ENCODE data around the gene TM7SF2. TPM values are rescaled to one million over a fixed set of nuclear protein-coding genes. Genes with fewer than 3 reads are reported as not detected.

Gene TM7SF2
- total RNA-seq, 3 donors from 2014 or later (not counting 1 experiment from before 2014, with no cell fraction given): 17.0 to 23.2 (median 18.6) TPM

- Histone ChIP-seq H3K4me1 (ENCODE audit: control insufficient read depth, insufficient read depth, low read length) (no peaks in the 10 kb centered on the region), H3K9me3 (ENCODE audit: control insufficient read depth, insufficient read depth, low read length) (no peaks in the 10 kb centered on the region), H3K36me3 (ENCODE audit: control insufficient read depth, insufficient read depth, low read length) (no peaks in the 10 kb centered on the region), H3K27me3 (ENCODE audit: control insufficient read depth, insufficient read depth, low read length) (no peaks in the 10 kb centered on the region), H3K4me3 (ENCODE audit: low read length) (no peak overlapping the region), H3K27ac (ENCODE audit: low read length) (no peak overlapping the region)
- H3K4me1 Mint-ChIP-seq: no peaks in the 10 kb centered on the region
- H3K36me3 Mint-ChIP-seq: no peaks in the 10 kb centered on the region
- TF ChIP-seq CTCF (IDR thresholded peaks at IDR 0.05): no peak
- no peaks in the 10 kb centered on the region for H3K9me3 Mint-ChIP-seq
- 37% methylated on average over 9 of the region's 9 CpGs for WGBS (ENCODE audit: insufficient coverage)
- no peak overlapping the region for H3K27ac Mint-ChIP-seq
- ATAC-seq (no peak), DNase-seq (no peak)
- intact Hi-C loops (cut with micrococcal nuclease): no loop called here
- no peaks in the 10 kb centered on the region for H3K27me3 Mint-ChIP-seq (ENCODE audit: low read depth in 2 of 2)
- no peak overlapping the region for H3K4me3 Mint-ChIP-seq
These were observed 42.5 kb upstream of the TM7SF2 start for GRCh38 chr11:65069217-65069616.

- 71% methylated on average over 4 of the region's 4 CpGs for WGBS (ENCODE audit: insufficient coverage)
- Mint-ChIP-seq H3K4me3 (no peak overlapping the region), H3K36me3 (no peaks in the 10 kb centered on the region), H3K27ac (no peak overlapping the region), H3K4me1 (no peaks in the 10 kb centered on the region), H3K9me3 (no peaks in the 10 kb centered on the region), H3K27me3 (ENCODE audit: low read depth in 2 of 2) (no peaks in the 10 kb centered on the region)
- DNase-seq (no peak), ATAC-seq (no peak)
- no peak for TF ChIP-seq CTCF (IDR thresholded peaks at IDR 0.05)
- Histone ChIP-seq H3K4me3 (ENCODE audit: low read length) (no peak overlapping the region), H3K27ac (ENCODE audit: low read length) (no peak overlapping the region), H3K9me3 (ENCODE audit: control insufficient read depth, insufficient read depth, low read length) (no peaks in the 10 kb centered on the region), H3K4me1 (ENCODE audit: control insufficient read depth, insufficient read depth, low read length) (no peaks in the 10 kb centered on the region), H3K36me3 (ENCODE audit: control insufficient read depth, insufficient read depth, low read length) (no peaks in the 10 kb centered on the region), H3K27me3 (ENCODE audit: control insufficient read depth, insufficient read depth, low read length) (no peaks in the 10 kb centered on the region)
- intact Hi-C loops (cut with micrococcal nuclease): no loop called here
These were observed 39.6 kb upstream of the TM7SF2 start for GRCh38 chr11:65071907-65072630.

- H3K9me3 ChIP-seq (ENCODE audit: control insufficient read depth, insufficient read depth, low read length): no peaks in the 10 kb centered on the region
- H3K4me1 Mint-ChIP-seq: no peaks in the 10 kb centered on the region
- no peak overlapping the region for H3K27ac ChIP-seq (ENCODE audit: low read length)
- no peaks in the 10 kb centered on the region for H3K4me1 ChIP-seq (ENCODE audit: control insufficient read depth, insufficient read depth, low read length)
- 84% methylated on average over 1 of the region's 1 CpG for WGBS (ENCODE audit: insufficient coverage)
- H3K4me3 Mint-ChIP-seq: no peak overlapping the region
- no peak for TF ChIP-seq CTCF (IDR thresholded peaks at IDR 0.05)
- no peak for ATAC-seq
- no peaks in the 10 kb centered on the region for H3K36me3 ChIP-seq (ENCODE audit: control insufficient read depth, insufficient read depth, low read length)
- H3K27me3 Mint-ChIP-seq (ENCODE audit: low read depth in 2 of 2): no peaks in the 10 kb centered on the region
- H3K4me3 ChIP-seq (ENCODE audit: low read length): no peak overlapping the region
- H3K27me3 ChIP-seq (ENCODE audit: control insufficient read depth, insufficient read depth, low read length): no peaks in the 10 kb centered on the region
- H3K9me3 Mint-ChIP-seq: no peaks in the 10 kb centered on the region
- H3K36me3 Mint-ChIP-seq: no peaks in the 10 kb centered on the region
- H3K27ac Mint-ChIP-seq: no peak overlapping the region
- DNase-seq: no peak
- intact Hi-C loops (cut with micrococcal nuclease): no loop called here
These were observed 39.1 kb upstream of the TM7SF2 start for GRCh38 chr11:65072631-65072966.

- no peak overlapping the region for H3K4me3 Mint-ChIP-seq
- TF ChIP-seq CTCF (IDR thresholded peaks at IDR 0.05): no peak
- H3K9me3 ChIP-seq (ENCODE audit: control insufficient read depth, insufficient read depth, low read length): no peaks in the 10 kb centered on the region
- H3K4me1 ChIP-seq (ENCODE audit: control insufficient read depth, insufficient read depth, low read length): no peaks in the 10 kb centered on the region
- H3K27me3 ChIP-seq (ENCODE audit: control insufficient read depth, insufficient read depth, low read length): no peaks in the 10 kb centered on the region
- intact Hi-C loops (cut with micrococcal nuclease): loop anchor here (5.0 kb wide), 1 partner anchor 65 kb away; the partner anchor contains the start of gene ARL2
- 87% methylated on average over 4 of the region's 4 CpGs for WGBS (ENCODE audit: insufficient coverage)
- no peaks in the 10 kb centered on the region for H3K36me3 ChIP-seq (ENCODE audit: control insufficient read depth, insufficient read depth, low read length)
- ATAC-seq: no peak
- H3K27ac ChIP-seq (ENCODE audit: low read length): no peak overlapping the region
- peak overlapping the region in 1 of 2 donors; percentile 22 for H3K27ac Mint-ChIP-seq
- no peaks in the 10 kb centered on the region for H3K36me3 Mint-ChIP-seq
- H3K4me1 Mint-ChIP-seq: no peaks in the 10 kb centered on the region
- DNase-seq: no peak
- H3K27me3 Mint-ChIP-seq (ENCODE audit: low read depth in 2 of 2): no peaks in the 10 kb centered on the region
- no peak overlapping the region for H3K4me3 ChIP-seq (ENCODE audit: low read length)
- no peaks in the 10 kb centered on the region for H3K9me3 Mint-ChIP-seq
These were observed 34.2 kb upstream of the TM7SF2 start for GRCh38 chr11:65077451-65077850.
